ENCODE results near the gene BCL10. TPM values are rescaled to one million over a fixed set of nuclear protein-coding genes. Genes with fewer than 3 reads are reported as not detected.

Gene BCL10
- polyA plus RNA-seq, 1 donor from 2014 or later: 17.3 TPM

DNA sequence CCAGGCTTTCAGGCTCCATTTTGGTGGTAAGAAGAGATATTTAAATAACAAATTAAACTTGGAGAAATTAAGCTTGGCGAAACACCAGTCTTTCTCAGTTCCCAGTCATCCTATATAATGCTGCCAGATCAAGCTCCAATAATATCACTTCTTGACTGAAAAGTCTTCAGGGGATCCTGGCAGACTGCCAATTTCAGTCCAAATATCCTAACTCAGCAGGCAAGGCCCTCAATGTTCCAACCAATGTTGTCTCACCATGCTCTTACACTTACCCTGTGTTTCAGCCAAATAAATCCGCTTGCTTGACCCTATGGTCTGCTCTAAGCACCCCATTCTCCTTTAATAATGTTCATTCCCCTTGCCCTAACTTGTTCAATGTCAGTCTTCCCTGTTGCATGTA lies 39.9 kb upstream of the BCL10 start:
- H3K4me2 ChIP-seq (ENCODE audit: low read length): no peak overlapping the region
- H3K4me3 ChIP-seq (ENCODE audit: low read length): peak overlapping the region; percentile 4
- H3K9me3 ChIP-seq (ENCODE audit: low read length): no peaks in the 10 kb centered on the region
- H3F3A ChIP-seq (ENCODE audit: insufficient read depth, low read length, poor library complexity, severe bottlenecking): no peaks in the 10 kb centered on the region
- H2AFZ ChIP-seq (ENCODE audit: low read depth, low read length): no peak overlapping the region
- no peak overlapping the region for H3K27ac ChIP-seq (ENCODE audit: low read length)
- H4K20me1 ChIP-seq (ENCODE audit: insufficient read depth): no peaks in the 10 kb centered on the region
- H3K9me2 ChIP-seq (ENCODE audit: insufficient read depth, low read length): no peaks in the 10 kb centered on the region
- TF ChIP-seq POLR2AphosphoS5 (IDR thresholded peaks at IDR 0.05): no peak
- no peak for TF ChIP-seq TAF1 (IDR thresholded peaks at IDR 0.05; ENCODE audit: low read depth)
- TF ChIP-seq RAD21 (conservative IDR thresholded peaks at IDR 0.05): no peak
- TF ChIP-seq, protein P1, sequence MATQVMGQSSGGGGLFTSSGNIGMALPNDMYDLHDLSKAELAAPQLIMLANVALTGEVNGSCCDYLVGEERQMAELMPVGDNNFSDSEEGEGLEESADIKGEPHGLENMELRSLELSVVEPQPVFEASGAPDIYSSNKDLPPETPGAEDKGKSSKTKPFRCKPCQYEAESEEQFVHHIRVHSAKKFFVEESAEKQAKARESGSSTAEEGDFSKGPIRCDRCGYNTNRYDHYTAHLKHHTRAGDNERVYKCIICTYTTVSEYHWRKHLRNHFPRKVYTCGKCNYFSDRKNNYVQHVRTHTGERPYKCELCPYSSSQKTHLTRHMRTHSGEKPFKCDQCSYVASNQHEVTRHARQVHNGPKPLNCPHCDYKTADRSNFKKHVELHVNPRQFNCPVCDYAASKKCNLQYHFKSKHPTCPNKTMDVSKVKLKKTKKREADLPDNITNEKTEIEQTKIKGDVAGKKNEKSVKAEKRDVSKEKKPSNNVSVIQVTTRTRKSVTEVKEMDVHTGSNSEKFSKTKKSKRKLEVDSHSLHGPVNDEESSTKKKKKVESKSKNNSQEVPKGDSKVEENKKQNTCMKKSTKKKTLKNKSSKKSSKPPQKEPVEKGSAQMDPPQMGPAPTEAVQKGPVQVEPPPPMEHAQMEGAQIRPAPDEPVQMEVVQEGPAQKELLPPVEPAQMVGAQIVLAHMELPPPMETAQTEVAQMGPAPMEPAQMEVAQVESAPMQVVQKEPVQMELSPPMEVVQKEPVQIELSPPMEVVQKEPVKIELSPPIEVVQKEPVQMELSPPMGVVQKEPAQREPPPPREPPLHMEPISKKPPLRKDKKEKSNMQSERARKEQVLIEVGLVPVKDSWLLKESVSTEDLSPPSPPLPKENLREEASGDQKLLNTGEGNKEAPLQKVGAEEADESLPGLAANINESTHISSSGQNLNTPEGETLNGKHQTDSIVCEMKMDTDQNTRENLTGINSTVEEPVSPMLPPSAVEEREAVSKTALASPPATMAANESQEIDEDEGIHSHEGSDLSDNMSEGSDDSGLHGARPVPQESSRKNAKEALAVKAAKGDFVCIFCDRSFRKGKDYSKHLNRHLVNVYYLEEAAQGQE (IDR thresholded peaks at IDR 0.05; ENCODE audit: borderline replicate concordance): no peak
- no peak for TF ChIP-seq EP300 (conservative IDR thresholded peaks at IDR 0.05; ENCODE audit: poor library complexity, severe bottlenecking)
- TF ChIP-seq EZH2 (IDR thresholded peaks at IDR 0.05; ENCODE audit: borderline replicate concordance, insufficient read depth, low read length, poor library complexity, severe bottlenecking): no peak
- no peak for TF ChIP-seq SMC3 (conservative IDR thresholded peaks at IDR 0.05; ENCODE audit: poor library complexity)
- no peak for TF ChIP-seq MXI1 (conservative IDR thresholded peaks at IDR 0.05; ENCODE audit: poor library complexity, severe bottlenecking)
- TF ChIP-seq, protein P2, sequence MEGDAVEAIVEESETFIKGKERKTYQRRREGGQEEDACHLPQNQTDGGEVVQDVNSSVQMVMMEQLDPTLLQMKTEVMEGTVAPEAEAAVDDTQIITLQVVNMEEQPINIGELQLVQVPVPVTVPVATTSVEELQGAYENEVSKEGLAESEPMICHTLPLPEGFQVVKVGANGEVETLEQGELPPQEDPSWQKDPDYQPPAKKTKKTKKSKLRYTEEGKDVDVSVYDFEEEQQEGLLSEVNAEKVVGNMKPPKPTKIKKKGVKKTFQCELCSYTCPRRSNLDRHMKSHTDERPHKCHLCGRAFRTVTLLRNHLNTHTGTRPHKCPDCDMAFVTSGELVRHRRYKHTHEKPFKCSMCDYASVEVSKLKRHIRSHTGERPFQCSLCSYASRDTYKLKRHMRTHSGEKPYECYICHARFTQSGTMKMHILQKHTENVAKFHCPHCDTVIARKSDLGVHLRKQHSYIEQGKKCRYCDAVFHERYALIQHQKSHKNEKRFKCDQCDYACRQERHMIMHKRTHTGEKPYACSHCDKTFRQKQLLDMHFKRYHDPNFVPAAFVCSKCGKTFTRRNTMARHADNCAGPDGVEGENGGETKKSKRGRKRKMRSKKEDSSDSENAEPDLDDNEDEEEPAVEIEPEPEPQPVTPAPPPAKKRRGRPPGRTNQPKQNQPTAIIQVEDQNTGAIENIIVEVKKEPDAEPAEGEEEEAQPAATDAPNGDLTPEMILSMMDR (IDR thresholded peaks at IDR 0.05; ENCODE audit: poor library complexity, severe bottlenecking): no peak
- peaks cover 3% of the 10 kb centered on the region for H3K36me3 ChIP-seq (ENCODE audit: insufficient read depth, low read length)
- no peaks in the 10 kb centered on the region for H3K27me3 ChIP-seq (ENCODE audit: insufficient read depth, low read depth, low read length)
- no peak overlapping the region for H3K9ac ChIP-seq (ENCODE audit: low read length)
- no peaks in the 10 kb centered on the region for H3K79me2 ChIP-seq (replicated peaks; ENCODE audit: insufficient read depth, low read length)

- H3K9me3 ChIP-seq (ENCODE audit: low read length): no peaks in the 10 kb centered on the region
- TF ChIP-seq SMC3 (conservative IDR thresholded peaks at IDR 0.05; ENCODE audit: poor library complexity): no peak
- TF ChIP-seq, protein P1 (IDR thresholded peaks at IDR 0.05; ENCODE audit: borderline replicate concordance): peak; percentile 53
- no peak for TF ChIP-seq EZH2 (IDR thresholded peaks at IDR 0.05; ENCODE audit: borderline replicate concordance, insufficient read depth, low read length, poor library complexity, severe bottlenecking)
- TF ChIP-seq EP300 (conservative IDR thresholded peaks at IDR 0.05; ENCODE audit: poor library complexity, severe bottlenecking): peak; percentile 84
- TF ChIP-seq POLR2AphosphoS5 (IDR thresholded peaks at IDR 0.05): peak; percentile 79
- TF ChIP-seq MXI1 (conservative IDR thresholded peaks at IDR 0.05; ENCODE audit: poor library complexity, severe bottlenecking): no peak
- peaks cover 3% of the 10 kb centered on the region for H3K36me3 ChIP-seq (ENCODE audit: insufficient read depth, low read length)
- no peaks in the 10 kb centered on the region for H4K20me1 ChIP-seq (ENCODE audit: insufficient read depth)
- no peaks in the 10 kb centered on the region for H3K9me2 ChIP-seq (ENCODE audit: insufficient read depth, low read length)
- peak overlapping the region; percentile 7 for H3K4me2 ChIP-seq (ENCODE audit: low read length)
- no peak overlapping the region for H2AFZ ChIP-seq (ENCODE audit: low read depth, low read length)
- no peaks in the 10 kb centered on the region for H3K27me3 ChIP-seq (ENCODE audit: insufficient read depth, low read depth, low read length)
- no peak overlapping the region for H3K9ac ChIP-seq (ENCODE audit: low read length)
- H3K4me3 ChIP-seq (ENCODE audit: low read length): peak overlapping the region; percentile 4
- H3K27ac ChIP-seq (ENCODE audit: low read length): no peak overlapping the region
- H3K79me2 ChIP-seq (replicated peaks; ENCODE audit: insufficient read depth, low read length): no peaks in the 10 kb centered on the region
- no peaks in the 10 kb centered on the region for H3F3A ChIP-seq (ENCODE audit: insufficient read depth, low read length, poor library complexity, severe bottlenecking)
Observed at GRCh38 chr1:85315789-85316188, 39.4 kb upstream of the BCL10 start.
